NCI-H82 (cell line): ENCODE data around the gene IQCF5.
"Not testable (repeated sequence)": the region's sequence is repeated elsewhere in the genome, so short reads cannot be mapped to it uniquely, and the experiment has no call there.

Experiments
- DNase-seq: peaks from one replicate; lab custom pipeline; 2025; lab: John Stamatoyannopoulos, UW

Gene IQCF5

GRCh38 chr3:51868896-51869295, 6.5 kb downstream of the IQCF5 start:
- DNase-seq = not testable (repeated sequence)

GRCh38 chr3:51862886-51863285, 12.5 kb downstream of the IQCF5 start:
- DNase-seq = no peak

- peak; percentile 12 for DNase-seq
These were observed 14.4 kb downstream of the IQCF5 start, which contains the start of gene IQCF2 for GRCh38 chr3:51860703-51861665. Gene IQCF2, plus strand, starts transcription at chr3:51861615. Its CDS starts 52 bp downstream, at chr3:51861667.

- DNase-seq = not testable (repeated sequence)
These were observed 20.0 kb downstream of the IQCF5 start for GRCh38 chr3:51855411-51855810.

- DNase-seq = no peak
These were observed 30.3 kb downstream of the IQCF5 start for GRCh38 chr3:51845129-51845528.

- DNase-seq = no peak
These were observed 38.8 kb downstream of the IQCF5 start for GRCh38 chr3:51836606-51837005.

GRCh38 chr3:51830836-51831385, 44.5 kb downstream of the IQCF5 start:
- DNase-seq = peak; percentile 10

- DNase-seq = no peak
These were observed 45.1 kb downstream of the IQCF5 start for GRCh38 chr3:51830345-51830744.

GRCh38 chr3:51828297-51828696, 47.1 kb downstream of the IQCF5 start:
- no peak for DNase-seq
